CD4-positive, alpha-beta memory T cell (primary cell): ENCODE data around the gene SAPCD2. TPM values are rescaled to one million over a fixed set of nuclear protein-coding genes. Genes with fewer than 3 reads are reported as not detected.

ENCODE experiments used
- CTCF ChIA-PET: fragments of 350-600 bp; sonication (Branson Sonifier 250); formaldehyde crosslinking; loops from one replicate; lab custom pipeline; 2021; ENCODE audit warnings: inconsistent platforms; ENCODE audit not compliant: partially characterized antibody; lab: Charles Lee
- POLR2A ChIA-PET: fragments of 350-600 bp; sonication (Branson Sonifier 250); formaldehyde crosslinking; loops from one replicate; lab custom pipeline; 2021; ENCODE audit not compliant: partially characterized antibody; lab: Charles Lee
- DNase-seq, 5 donors: peaks; one replicate each; pipeline versions ENCODE4 v3.0.0 to v3.0.0-alpha.2; 2020 to 2022; ENCODE audit warnings: mixed read lengths in 1 of 5
- H3K27ac ChIP-seq: one replicate; pipeline ENCODE4 v1.7.0; 2013; ENCODE audit warnings: low read depth, low read length
- H3K27me3 ChIP-seq: 2 replicates; pipeline ENCODE4 v1.7.0; 2013; ENCODE audit warnings: mild to moderate bottlenecking, low read length, moderate library complexity; ENCODE audit not compliant: insufficient read depth
- H3K36me3 ChIP-seq: 2 replicates; pipeline ENCODE4 v1.7.0; 2013; ENCODE audit warnings: mild to moderate bottlenecking, low read length, moderate library complexity; ENCODE audit not compliant: insufficient read depth
- H3K4me1 ChIP-seq: 2 replicates; pipeline ENCODE4 v1.7.0; 2013; ENCODE audit warnings: mild to moderate bottlenecking, low read length, moderate library complexity; ENCODE audit not compliant: insufficient read depth
- H3K4me3 ChIP-seq, 2 donors: one replicate each; pipeline ENCODE4 v1.7.0; 2013; ENCODE audit warnings: low read length in 2 of 2, mild to moderate bottlenecking in 1 of 2
- H3K9me3 ChIP-seq, 2 donors: one replicate each; pipeline ENCODE4 v1.7.0; 2013; ENCODE audit warnings: low read length in 2 of 2, control low read depth in 1 of 2; ENCODE audit not compliant: control insufficient read depth in 1 of 2
- H3K27ac Mint-ChIP-seq, 7 donors: one replicate each; pipeline ENCODE4 v1.8.0; 2020 to 2021; ENCODE audit warnings: mixed read lengths in 7 of 7, mild to moderate bottlenecking in 6 of 7, inconsistent platforms in 3 of 7, moderate library complexity in 3 of 7
- H3K27me3 Mint-ChIP-seq, 2 donors: one replicate each; pipeline ENCODE4 v1.8.0; 2020 to 2021; ENCODE audit warnings: mixed read lengths in 2 of 2
- H3K36me3 Mint-ChIP-seq, 2 donors: one replicate each; pipeline ENCODE4 v1.8.0; 2020 to 2021; ENCODE audit warnings: mixed read lengths in 2 of 2, inconsistent platforms in 1 of 2, mild to moderate bottlenecking in 1 of 2
- H3K4me1 Mint-ChIP-seq, 4 donors: one replicate each; pipeline ENCODE4 v1.8.0; 2020 to 2021; ENCODE audit warnings: mixed read lengths in 4 of 4, mild to moderate bottlenecking in 1 of 4
- H3K4me3 Mint-ChIP-seq, 8 donors: one replicate each; pipeline ENCODE4 v1.8.0; 2020 to 2021; ENCODE audit warnings: mixed read lengths in 8 of 8, mild to moderate bottlenecking in 7 of 8, moderate library complexity in 6 of 8, inconsistent platforms in 3 of 8
- H3K9me3 Mint-ChIP-seq, 8 donors: one replicate each; pipeline ENCODE4 v1.8.0; 2020 to 2021; ENCODE audit warnings: mixed read lengths in 8 of 8, mild to moderate bottlenecking in 5 of 8, inconsistent platforms in 3 of 8, moderate library complexity in 1 of 8
- intact Hi-C: fragments of 100-400 bp; cut with micrococcal nuclease; formaldehyde crosslinking; loops from one replicate; pipeline ENCODE4 v1.15.1; 2023
- polyA plus RNA-seq, 2 donors: library from polyadenylated mRNA; unstranded; fragments of 300-500 nt; fragmentation: Illumina TruSeq; gene quantifications; one replicate each; pipeline ENCODE4 v1.2.3, GENCODE V29; 2021
- total RNA-seq, 2 experiments: library from RNA; stranded (reverse); gene quantifications; one replicate each; pipeline ENCODE4 v1.2.3, GENCODE V29; 2021

Gene SAPCD2
- total and polyA plus RNA-seq, 4 experiments from 2014 or later: 0.09 to 0.15 (median 0.11) TPM

DNA sequence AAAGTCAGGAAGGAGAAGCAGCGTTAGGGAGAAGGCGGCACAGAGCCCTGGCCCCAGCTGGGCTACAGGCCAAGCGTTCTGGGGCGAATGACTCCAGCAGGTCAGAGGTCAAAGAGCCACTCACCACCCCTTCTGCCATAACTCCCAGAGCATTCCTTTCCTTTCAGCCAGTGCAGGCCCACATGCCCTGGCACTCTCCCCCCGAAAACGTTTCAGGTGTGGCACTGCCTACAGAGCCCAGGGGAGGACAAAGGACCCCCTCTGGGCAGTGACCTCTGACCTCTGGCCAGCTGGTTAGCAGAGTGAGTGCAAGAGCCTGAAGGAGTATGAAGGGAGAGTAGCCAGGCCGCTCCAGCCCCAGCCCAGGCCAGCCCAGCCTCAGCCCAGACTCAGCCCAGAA lies 47.2 kb downstream of the SAPCD2 start:
- H3K27ac ChIP-seq: no peak overlapping the region
- no peaks in the 10 kb centered on the region for H3K36me3 ChIP-seq
- Mint-ChIP-seq H3K4me3 (no peak overlapping the region), H3K36me3 (peaks cover 5 to 8% of the 10 kb centered on the region in 2 donors), H3K27ac (peak overlapping the region in 1 of 7 donors; percentile 48), H3K27me3 (no peaks in the 10 kb centered on the region), H3K9me3 (peaks cover 0 to 3% (median 0%) of the 10 kb centered on the region in 8 donors), H3K4me1 (peaks cover 1 to 20% (median 11%) of the 10 kb centered on the region in 4 donors)
- intact Hi-C loops: loop anchor here (10.0 kb wide), 1 partner anchor 48 kb away; the partner anchor contains the start of gene PTGDS
- CTCF ChIA-PET: interaction anchor here (1.6 to 4.4 kb wide), 2 partner anchors 12 kb away, joined by 4 to 43 read pairs; no protein-coding TSS in a partner anchor
- peaks cover 24% of the 10 kb centered on the region for H3K4me1 ChIP-seq
- DNase-seq: no peak
- H3K27me3 ChIP-seq: no peaks in the 10 kb centered on the region
- H3K4me3 ChIP-seq: no peak overlapping the region
- H3K9me3 ChIP-seq: no peaks in the 10 kb centered on the region
- POLR2A ChIA-PET: no interaction called here

- H3K27ac Mint-ChIP-seq: no peak overlapping the region
- H3K27me3 Mint-ChIP-seq: no peaks in the 10 kb centered on the region
- H3K36me3 Mint-ChIP-seq: peaks cover 5 to 8% of the 10 kb centered on the region in 2 donors
- H3K4me3 Mint-ChIP-seq: no peak overlapping the region
- Histone ChIP-seq H3K4me3 (no peak overlapping the region), H3K36me3 (no peaks in the 10 kb centered on the region), H3K9me3 (no peaks in the 10 kb centered on the region), H3K4me1 (peaks cover 24% of the 10 kb centered on the region), H3K27me3 (no peaks in the 10 kb centered on the region), H3K27ac (no peak overlapping the region)
- DNase-seq: no peak
- peaks cover 1 to 20% (median 11%) of the 10 kb centered on the region in 4 donors for H3K4me1 Mint-ChIP-seq
- ChIA-PET POLR2A (interaction anchor here (1.8 to 2.2 kb wide), 3 partner anchors 9 to 26 kb away, joined by 5 to 10 read pairs (median 8); partner anchors contain the start of genes CLIC3 and FUT7), CTCF (interaction anchor here (1.6 kb wide), 1 partner anchor 12 kb away, joined by 4 read pairs; no protein-coding TSS in a partner anchor)
- peaks cover 0 to 3% (median 0%) of the 10 kb centered on the region in 8 donors for H3K9me3 Mint-ChIP-seq
- intact Hi-C loops: loop anchor here (10.0 kb wide), 1 partner anchor 48 kb away; the partner anchor contains the start of gene PTGDS
These were observed 47.7 kb downstream of the SAPCD2 start for GRCh38 chr9:137022662-137023008.

DNA sequence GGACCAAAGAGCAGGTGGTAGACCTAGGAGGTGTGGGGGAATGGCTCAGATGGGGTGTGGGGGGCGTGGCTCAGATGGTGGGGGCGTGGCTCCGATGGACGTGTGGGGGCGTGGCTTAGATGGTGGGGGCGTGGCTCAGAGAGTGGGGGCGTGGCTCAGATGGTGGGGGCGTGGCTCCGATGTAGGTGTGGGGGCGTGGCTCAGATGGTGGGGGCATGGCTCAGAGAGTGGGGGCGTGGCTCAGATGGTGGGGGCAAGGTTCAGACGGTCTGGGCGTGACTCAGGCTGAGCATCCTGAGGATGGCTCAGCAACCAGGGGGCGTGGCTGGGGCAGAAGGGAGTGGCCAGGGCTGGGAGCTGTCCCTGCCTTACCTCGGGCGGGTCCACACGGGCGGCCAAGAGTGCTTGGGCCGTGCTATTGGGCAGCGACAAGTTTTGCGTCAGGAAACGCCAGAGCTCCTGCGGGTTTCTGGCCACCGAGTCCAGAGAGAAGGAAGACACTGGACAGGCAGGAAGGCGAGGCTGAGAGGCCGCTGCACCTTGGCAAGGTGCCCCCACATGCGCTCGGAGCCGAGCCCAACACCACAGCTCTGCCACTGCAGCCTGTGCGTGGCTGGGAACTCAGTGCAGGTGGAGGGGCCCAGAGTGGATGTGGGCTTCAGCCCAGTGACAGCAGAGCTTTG lies 48.2 kb downstream of the SAPCD2 start:
- Mint-ChIP-seq H3K27ac (peak overlapping the region; percentile 15 to 89 (median 79)), H3K4me3 (peak overlapping the region in 1 of 8 donors; percentile 72), H3K4me1 (peaks cover 1 to 16% (median 8%) of the 10 kb centered on the region in 4 donors), H3K36me3 (peaks cover 5 to 8% of the 10 kb centered on the region in 2 donors), H3K9me3 (peaks cover 0 to 3% (median 0%) of the 10 kb centered on the region in 8 donors), H3K27me3 (no peaks in the 10 kb centered on the region)
- Histone ChIP-seq H3K36me3 (no peaks in the 10 kb centered on the region), H3K27me3 (no peaks in the 10 kb centered on the region), H3K4me3 (no peak overlapping the region), H3K27ac (peak overlapping the region; percentile 15), H3K4me1 (peaks cover 20% of the 10 kb centered on the region), H3K9me3 (no peaks in the 10 kb centered on the region)
- peak; percentile 60 to 83 (median 63) for DNase-seq
- CTCF ChIA-PET: interaction anchor here (1.2 to 1.6 kb wide), 4 partner anchors 13 to 202 kb away, joined by 3 to 4 read pairs (median 3); no protein-coding TSS in a partner anchor
- POLR2A ChIA-PET: interaction anchor here (1.2 to 2.2 kb wide), 4 partner anchors 10 to 48 kb away, joined by 4 to 10 read pairs (median 6); partner anchors contain the start of genes CLIC3, FUT7 and SAPCD2
- intact Hi-C loops: loop anchor here (10.0 kb wide), 1 partner anchor 47 kb away; the partner anchor contains the start of gene PTGDS

DNA sequence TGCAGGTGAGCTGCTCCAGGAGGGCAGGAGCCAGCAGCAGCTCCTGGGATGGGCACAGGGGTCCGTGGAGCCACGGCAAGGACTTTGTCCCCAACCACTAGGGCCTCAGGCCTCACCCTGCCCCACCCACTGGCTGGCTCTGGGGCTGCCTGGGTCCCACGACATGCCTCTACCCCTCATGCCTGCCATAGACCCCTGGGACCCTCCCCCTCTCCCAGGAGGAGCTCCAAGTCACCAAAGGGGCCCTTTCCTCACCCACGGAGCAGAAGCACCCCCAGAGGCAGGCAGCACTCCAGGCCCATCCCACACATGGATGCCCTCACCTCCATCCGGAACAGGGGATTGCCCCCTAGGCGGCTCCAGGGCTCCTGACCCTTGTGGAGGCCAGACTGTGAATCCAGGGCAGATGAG lies 48.8 kb downstream of the SAPCD2 start:
- Mint-ChIP-seq H3K4me3 (no peak overlapping the region), H3K27ac (peak overlapping the region in 4 of 7 donors; percentile 66 to 89 (median 80)), H3K27me3 (no peaks in the 10 kb centered on the region), H3K9me3 (peaks cover 0 to 3% (median 0%) of the 10 kb centered on the region in 8 donors), H3K4me1 (peaks cover 1 to 12% (median 5%) of the 10 kb centered on the region in 4 donors), H3K36me3 (peaks cover 5 to 12% of the 10 kb centered on the region in 2 donors)
- Histone ChIP-seq H3K9me3 (no peaks in the 10 kb centered on the region), H3K36me3 (no peaks in the 10 kb centered on the region), H3K4me3 (no peak overlapping the region), H3K4me1 (peaks cover 14% of the 10 kb centered on the region), H3K27me3 (no peaks in the 10 kb centered on the region), H3K27ac (peak overlapping the region; percentile 15)
- ChIA-PET CTCF (interaction anchor here (0.8 to 1.6 kb wide), 7 partner anchors 8 to 202 kb away, joined by 3 to 10 read pairs (median 3); no protein-coding TSS in a partner anchor), POLR2A (interaction anchor here (0.9 to 2.2 kb wide), 5 partner anchors 10 to 49 kb away, joined by 3 to 10 read pairs (median 5); partner anchors contain the start of genes CLIC3, FUT7 and SAPCD2)
- intact Hi-C loops: loop anchor here (10.0 kb wide), 1 partner anchor 47 kb away; the partner anchor contains the start of gene PTGDS
- no peak for DNase-seq

DNA sequence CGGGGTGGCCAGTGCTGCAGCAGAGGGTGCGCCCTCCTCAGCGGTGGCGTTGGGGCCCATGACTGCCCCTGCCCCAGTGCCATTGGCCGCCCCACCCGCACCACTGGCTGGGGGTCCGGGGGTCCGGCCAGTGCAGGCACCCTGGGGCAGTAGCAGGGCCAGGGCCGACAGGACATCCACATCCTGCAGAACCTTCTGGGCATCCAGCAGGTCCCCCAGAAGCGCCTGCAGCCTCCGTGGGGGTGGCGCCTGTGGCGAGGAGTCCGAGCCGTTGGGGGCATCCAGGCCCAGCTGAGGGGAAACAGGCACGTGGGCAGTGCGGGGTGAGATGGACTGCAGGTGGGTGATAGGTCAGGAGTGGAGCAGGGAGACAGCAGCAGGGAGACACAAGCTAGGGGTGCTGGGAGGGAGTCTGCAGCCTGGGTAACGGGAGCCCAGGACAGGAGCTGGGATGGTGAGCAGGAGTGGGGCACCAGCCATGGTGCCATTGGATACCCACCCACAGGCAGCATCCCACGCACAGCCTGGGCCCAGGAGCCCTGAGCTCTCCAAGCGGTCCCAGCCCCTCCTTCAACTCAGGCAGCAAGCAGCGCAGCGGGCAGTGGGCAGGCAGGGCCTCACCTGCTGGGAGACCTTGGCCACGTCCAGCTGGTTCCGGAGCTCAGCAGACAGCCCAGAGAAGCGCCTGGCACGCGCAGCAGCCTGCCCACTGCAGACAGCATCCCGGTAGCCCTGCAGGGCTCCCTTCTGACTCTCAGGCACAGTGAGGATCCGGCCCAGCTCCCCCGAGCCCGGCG lies 49.4 kb downstream of the SAPCD2 start:
- intact Hi-C loops: loop anchor here (10.0 kb wide), 1 partner anchor 46 kb away; the partner anchor contains the start of gene PTGDS
- CTCF ChIA-PET: interaction anchor here (0.8 to 1.5 kb wide), 7 partner anchors 8 to 201 kb away, joined by 3 to 10 read pairs (median 3); no protein-coding TSS in a partner anchor
- POLR2A ChIA-PET: interaction anchor here (0.9 to 2.2 kb wide), 5 partner anchors 11 to 50 kb away, joined by 3 to 10 read pairs (median 5); partner anchors contain the start of genes CLIC3, FUT7 and SAPCD2
- Mint-ChIP-seq H3K27me3 (no peaks in the 10 kb centered on the region), H3K9me3 (peaks cover 0 to 3% (median 0%) of the 10 kb centered on the region in 8 donors), H3K36me3 (peaks cover 5 to 12% of the 10 kb centered on the region in 2 donors), H3K27ac (peak overlapping the region in 1 of 7 donors; percentile 71), H3K4me3 (no peak overlapping the region), H3K4me1 (peaks cover 1 to 10% (median 4%) of the 10 kb centered on the region in 4 donors)
- Histone ChIP-seq H3K36me3 (peaks cover 3% of the 10 kb centered on the region), H3K4me3 (no peak overlapping the region), H3K27me3 (no peaks in the 10 kb centered on the region), H3K27ac (no peak overlapping the region), H3K4me1 (peaks cover 8% of the 10 kb centered on the region), H3K9me3 (no peaks in the 10 kb centered on the region)
- no peak for DNase-seq

GRCh38 chr9:137019891-137020683 lies 50.3 kb downstream of the SAPCD2 start:
- peak overlapping the region in 1 of 7 donors; percentile 27 for H3K27ac Mint-ChIP-seq
- ChIA-PET CTCF (interaction anchor here (0.8 to 1.5 kb wide), 3 partner anchors 9 to 27 kb away, joined by 3 to 10 read pairs (median 3); no protein-coding TSS in a partner anchor), POLR2A (interaction anchor here (2.1 to 2.2 kb wide), 2 partner anchors 16 to 23 kb away, joined by 8 to 10 read pairs; partner anchors contain the start of gene CLIC3)
- H3K27ac ChIP-seq: no peak overlapping the region
- H3K4me3 ChIP-seq: no peak overlapping the region
- H3K4me1 ChIP-seq: peaks cover 2% of the 10 kb centered on the region
- peaks cover 1 to 10% (median 4%) of the 10 kb centered on the region in 4 donors for H3K4me1 Mint-ChIP-seq
- peaks cover 6% of the 10 kb centered on the region for H3K36me3 ChIP-seq
- no peaks in the 10 kb centered on the region for H3K27me3 Mint-ChIP-seq
- intact Hi-C loops: loop anchor here (10.0 kb wide), 1 partner anchor 45 kb away; the partner anchor contains the start of gene PTGDS
- no peak overlapping the region for H3K4me3 Mint-ChIP-seq
- DNase-seq: no peak
- peaks cover 0 to 3% (median 0%) of the 10 kb centered on the region in 8 donors for H3K9me3 Mint-ChIP-seq
- H3K9me3 ChIP-seq: no peaks in the 10 kb centered on the region
- H3K36me3 Mint-ChIP-seq: peaks cover 5 to 12% of the 10 kb centered on the region in 2 donors
- H3K27me3 ChIP-seq: no peaks in the 10 kb centered on the region
